Peyer's patch (tissue), 4 donors: ENCODE results near the gene CHRNG.

Experiments used
- POLR2A ChIP-seq, 2 donors: fragments of 450-650 bp; IDR thresholded peaks; one replicate each; pipeline ENCODE4 v1.5.1; 2017; ENCODE audit warnings: antibody characterized with exemption in 2 of 2, mild to moderate bottlenecking in 2 of 2, moderate library complexity in 2 of 2
- TF ChIP-seq, protein P1 (sequence below), 6 experiments: fragments of 450-650 bp in 4 of 6; fragments of 200-600 bp in 2 of 6; sonication (generic) in 1 of 6; IDR thresholded peaks; one replicate each; pipeline ENCODE4 v1.5.1; 2017 to 2019; ENCODE audit warnings: antibody characterized with exemption in 6 of 6, mild to moderate bottlenecking in 3 of 6, moderate library complexity in 1 of 6

- TF ChIP-seq, protein P1, sequence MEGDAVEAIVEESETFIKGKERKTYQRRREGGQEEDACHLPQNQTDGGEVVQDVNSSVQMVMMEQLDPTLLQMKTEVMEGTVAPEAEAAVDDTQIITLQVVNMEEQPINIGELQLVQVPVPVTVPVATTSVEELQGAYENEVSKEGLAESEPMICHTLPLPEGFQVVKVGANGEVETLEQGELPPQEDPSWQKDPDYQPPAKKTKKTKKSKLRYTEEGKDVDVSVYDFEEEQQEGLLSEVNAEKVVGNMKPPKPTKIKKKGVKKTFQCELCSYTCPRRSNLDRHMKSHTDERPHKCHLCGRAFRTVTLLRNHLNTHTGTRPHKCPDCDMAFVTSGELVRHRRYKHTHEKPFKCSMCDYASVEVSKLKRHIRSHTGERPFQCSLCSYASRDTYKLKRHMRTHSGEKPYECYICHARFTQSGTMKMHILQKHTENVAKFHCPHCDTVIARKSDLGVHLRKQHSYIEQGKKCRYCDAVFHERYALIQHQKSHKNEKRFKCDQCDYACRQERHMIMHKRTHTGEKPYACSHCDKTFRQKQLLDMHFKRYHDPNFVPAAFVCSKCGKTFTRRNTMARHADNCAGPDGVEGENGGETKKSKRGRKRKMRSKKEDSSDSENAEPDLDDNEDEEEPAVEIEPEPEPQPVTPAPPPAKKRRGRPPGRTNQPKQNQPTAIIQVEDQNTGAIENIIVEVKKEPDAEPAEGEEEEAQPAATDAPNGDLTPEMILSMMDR (IDR thresholded peaks at IDR 0.05) = no peak
- TF ChIP-seq POLR2A (IDR thresholded peaks at IDR 0.05) = no peak
Measured at GRCh38 chr2:232562515-232563151, 23.1 kb downstream of the CHRNG start.
